WI38 (cell line): Measurements from ENCODE around the gene NEK10.

ENCODE experiments used
- H3K4me3 ChIP-seq: 2 replicates; pipeline ENCODE4 v1.5.1; 2011; ENCODE audit warnings: low read depth, mild to moderate bottlenecking, control low read depth, low read length
- TF ChIP-seq, protein P1 (sequence below): IDR thresholded peaks from 2 replicates; pipeline ENCODE4 v1.5.1; 2012; ENCODE audit warnings: low read depth, mild to moderate bottlenecking, control low read depth, low read length

The NEK10 gene

DNA sequence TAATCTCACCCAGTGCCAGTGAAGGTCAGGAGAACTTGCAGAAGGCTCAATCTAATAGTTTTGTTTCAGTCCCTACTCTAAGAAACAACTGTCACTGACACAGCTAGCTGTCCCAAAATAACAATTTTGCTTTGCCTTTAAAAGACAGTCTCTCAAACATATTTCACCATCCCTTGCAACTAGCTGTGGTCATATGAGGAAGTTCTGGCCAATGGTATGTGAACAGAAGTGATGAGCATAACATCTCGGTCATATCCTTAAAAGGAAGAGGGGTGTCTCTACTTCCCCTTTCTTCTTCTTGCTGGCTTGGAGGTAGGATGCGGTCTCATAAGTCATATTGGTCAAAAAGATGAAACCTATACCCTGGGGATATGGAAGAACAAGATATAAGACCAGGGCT, 198.1 kb downstream of the NEK10 start:
- H3K4me3 ChIP-seq = no peak overlapping the region
- TF ChIP-seq, protein P1, sequence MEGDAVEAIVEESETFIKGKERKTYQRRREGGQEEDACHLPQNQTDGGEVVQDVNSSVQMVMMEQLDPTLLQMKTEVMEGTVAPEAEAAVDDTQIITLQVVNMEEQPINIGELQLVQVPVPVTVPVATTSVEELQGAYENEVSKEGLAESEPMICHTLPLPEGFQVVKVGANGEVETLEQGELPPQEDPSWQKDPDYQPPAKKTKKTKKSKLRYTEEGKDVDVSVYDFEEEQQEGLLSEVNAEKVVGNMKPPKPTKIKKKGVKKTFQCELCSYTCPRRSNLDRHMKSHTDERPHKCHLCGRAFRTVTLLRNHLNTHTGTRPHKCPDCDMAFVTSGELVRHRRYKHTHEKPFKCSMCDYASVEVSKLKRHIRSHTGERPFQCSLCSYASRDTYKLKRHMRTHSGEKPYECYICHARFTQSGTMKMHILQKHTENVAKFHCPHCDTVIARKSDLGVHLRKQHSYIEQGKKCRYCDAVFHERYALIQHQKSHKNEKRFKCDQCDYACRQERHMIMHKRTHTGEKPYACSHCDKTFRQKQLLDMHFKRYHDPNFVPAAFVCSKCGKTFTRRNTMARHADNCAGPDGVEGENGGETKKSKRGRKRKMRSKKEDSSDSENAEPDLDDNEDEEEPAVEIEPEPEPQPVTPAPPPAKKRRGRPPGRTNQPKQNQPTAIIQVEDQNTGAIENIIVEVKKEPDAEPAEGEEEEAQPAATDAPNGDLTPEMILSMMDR = no peak

DNA sequence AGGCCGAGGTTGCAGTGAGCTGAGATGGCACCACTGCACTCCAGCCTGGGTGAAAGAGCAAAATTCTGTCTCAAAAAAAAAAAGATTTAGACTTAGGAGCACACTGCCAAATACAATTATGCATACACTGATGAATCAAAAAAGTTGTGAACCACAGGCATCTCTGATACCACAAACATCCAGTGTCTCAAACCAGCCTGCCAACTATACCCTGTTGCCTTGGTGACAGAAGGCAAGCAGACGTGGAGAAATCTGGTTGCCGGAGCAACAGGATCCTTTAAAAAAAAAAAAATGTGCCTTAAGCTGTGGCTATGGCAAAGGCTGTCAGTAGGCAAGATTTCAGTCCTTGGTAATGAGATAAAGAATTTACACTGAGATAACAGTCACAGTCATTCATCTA, 202.3 kb downstream of the NEK10 start:
- no peak overlapping the region for H3K4me3 ChIP-seq
- TF ChIP-seq, protein P1 = no peak

DNA sequence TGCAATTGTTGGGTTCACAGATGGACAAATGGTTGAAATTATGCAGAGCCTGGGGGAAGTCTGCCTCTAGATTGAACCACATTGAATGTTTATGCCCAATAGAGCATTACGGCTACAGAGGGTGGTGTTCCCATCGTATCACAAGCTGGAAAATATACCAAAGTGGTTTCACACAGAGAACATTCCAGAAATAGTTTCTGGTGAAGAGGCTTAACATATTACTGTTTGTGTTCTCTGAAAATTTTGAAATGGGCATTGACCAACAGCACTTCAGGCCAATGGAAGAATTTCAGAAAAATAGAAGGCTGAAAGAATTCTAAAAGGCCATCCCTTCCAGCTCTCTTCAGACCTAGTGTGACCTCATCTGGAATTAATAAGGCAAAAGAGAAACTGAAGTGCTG, 203.9 kb downstream of the NEK10 start:
- no peak overlapping the region for H3K4me3 ChIP-seq
- TF ChIP-seq, protein P1 = no peak

DNA sequence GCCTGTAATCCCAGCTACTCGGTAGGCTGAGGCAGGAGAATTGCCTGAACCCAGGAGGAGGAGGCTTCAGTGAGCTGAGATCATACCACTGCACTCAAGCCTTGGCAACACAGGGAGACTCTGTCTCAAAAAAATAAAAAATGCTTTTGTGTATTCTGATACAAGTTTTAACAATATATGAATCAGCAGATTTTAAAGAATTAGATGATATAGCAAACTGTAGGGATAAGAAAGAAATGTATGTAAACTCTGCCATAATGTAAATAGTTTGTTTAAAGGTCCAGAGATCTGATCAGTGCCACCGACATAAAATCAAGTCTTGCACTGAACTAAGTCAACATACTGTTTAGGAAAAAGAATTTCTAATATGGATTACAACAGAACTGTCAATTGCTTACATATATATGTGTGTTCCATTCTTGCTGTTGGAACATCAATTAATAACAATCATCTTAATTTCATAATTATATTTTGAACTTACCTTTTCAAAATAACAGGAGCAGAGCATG, 208.3 kb downstream of the NEK10 start:
- TF ChIP-seq, protein P1 = no peak
- no peak overlapping the region for H3K4me3 ChIP-seq

DNA sequence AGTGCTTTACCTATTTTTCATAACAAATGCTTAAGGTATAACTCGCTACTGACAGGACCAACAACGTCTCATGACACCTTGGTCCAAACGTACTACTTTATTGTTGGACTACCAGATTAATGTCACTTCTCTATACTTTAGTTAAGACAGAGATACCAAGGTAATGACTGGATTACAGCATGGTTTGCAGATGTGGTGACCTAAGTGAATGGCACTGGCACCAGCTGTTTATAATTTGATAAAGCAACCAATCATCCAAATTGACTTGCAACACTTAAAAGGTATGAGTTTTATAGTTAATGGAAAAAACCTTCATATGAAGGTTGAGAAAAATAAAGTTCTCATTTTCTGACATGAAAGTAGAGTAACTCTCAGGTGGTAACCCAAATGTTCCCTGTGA, 209.0 kb downstream of the NEK10 start:
- TF ChIP-seq, protein P1 = no peak

DNA sequence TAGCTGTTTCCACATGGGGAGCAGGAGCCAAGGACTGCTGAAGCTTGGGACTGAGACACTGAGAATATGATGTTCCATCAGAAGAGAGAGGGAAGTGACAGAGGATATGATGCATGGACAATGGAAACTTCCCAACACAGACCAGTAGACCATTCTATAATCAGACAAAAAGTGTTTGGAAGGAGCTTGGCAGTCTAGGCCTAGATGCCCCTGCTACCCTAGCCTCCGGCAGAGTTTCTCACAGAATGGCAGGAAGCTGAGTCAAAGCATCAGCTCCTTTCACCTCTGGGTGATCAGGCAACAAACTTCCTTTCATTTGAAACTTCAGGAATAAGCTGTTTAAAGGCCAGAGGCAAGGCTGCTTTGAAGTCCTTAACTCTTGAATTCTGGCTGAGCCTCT, 222.0 kb downstream of the NEK10 start:
- H3K4me3 ChIP-seq = no peak overlapping the region
- TF ChIP-seq, protein P1 = no peak

More for the DNA sequence above, 209.0 kb downstream of the NEK10 start:
- H3K4me3 ChIP-seq = no peak overlapping the region

DNA sequence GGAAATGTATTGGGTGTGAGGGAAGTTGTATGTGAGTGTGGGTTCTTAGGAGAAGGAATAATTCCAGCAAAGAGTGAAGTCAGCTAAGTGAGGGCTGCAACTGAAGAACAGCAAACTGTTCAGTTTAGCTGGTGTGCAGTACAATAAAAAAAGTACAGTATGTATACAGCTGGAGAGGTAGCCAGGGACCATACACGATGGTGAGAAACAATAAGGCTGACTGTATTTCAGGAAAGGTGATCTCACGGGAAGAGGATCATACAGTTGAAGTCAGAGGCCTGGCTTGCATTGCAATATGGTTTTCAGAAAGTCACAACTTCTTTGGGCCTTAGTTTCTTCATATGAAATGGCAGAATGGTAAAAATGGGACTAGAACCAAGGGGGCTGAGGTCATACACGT, 222.4 kb downstream of the NEK10 start:
- TF ChIP-seq, protein P1 = no peak
- no peak overlapping the region for H3K4me3 ChIP-seq
